Fibroblast of the aortic adventitia (primary cell): ENCODE results near the gene SNORC. TPM values are rescaled to one million over a fixed set of nuclear protein-coding genes. Genes with fewer than 3 reads are reported as not detected.
A peak's percentile ranks its signal among the peaks of the same experiment; 100 is the strongest.

ENCODE experiments used
- DNase-seq: peaks from one replicate; pipeline ENCODE4 v3.0.0-alpha.2; 2010; ENCODE audit warnings: low read depth
- H3K4me3 ChIP-seq: 2 replicates; pipeline ENCODE4 v1.5.1; 2011; ENCODE audit warnings: low read depth, mild to moderate bottlenecking, control low read depth, low read length, moderate library complexity
- total RNA-seq: library from RNA; depleted of rRNA; stranded (reverse); fragments of >200 nt; gene quantifications from 2 replicates; pipeline ENCODE4 v1.2.3, GENCODE V29; 2012; ENCODE audit warnings: low replicate concordance
- TF ChIP-seq, protein P1 (sequence below): IDR thresholded peaks from 2 replicates; pipeline ENCODE4 v1.5.1; 2011; ENCODE audit warnings: mild to moderate bottlenecking, low read length, control low read depth, inconsistent platforms; ENCODE audit not compliant: insufficient read depth

Gene SNORC
- total RNA-seq, 1 donor, result 0.72 TPM

DNA sequence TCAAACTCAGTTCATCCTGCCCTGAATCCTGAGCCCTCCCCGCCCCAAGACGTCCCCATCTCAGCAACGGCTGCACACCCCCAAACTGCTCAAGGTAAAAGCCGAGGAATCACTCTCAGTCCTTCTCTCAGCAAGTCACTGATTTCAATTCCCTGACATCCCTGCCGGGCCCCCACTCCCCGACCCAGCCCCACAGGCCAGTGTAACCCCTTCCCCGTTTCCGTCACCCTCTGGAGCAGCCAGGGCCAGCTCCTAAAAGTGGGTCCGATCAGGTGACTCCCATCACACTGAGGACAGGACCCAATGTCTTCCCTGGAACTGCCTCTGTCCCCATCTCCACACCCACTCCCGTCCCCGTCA is 20.5 kb downstream of the SNORC start:
- no peak for DNase-seq
- TF ChIP-seq, protein P1, sequence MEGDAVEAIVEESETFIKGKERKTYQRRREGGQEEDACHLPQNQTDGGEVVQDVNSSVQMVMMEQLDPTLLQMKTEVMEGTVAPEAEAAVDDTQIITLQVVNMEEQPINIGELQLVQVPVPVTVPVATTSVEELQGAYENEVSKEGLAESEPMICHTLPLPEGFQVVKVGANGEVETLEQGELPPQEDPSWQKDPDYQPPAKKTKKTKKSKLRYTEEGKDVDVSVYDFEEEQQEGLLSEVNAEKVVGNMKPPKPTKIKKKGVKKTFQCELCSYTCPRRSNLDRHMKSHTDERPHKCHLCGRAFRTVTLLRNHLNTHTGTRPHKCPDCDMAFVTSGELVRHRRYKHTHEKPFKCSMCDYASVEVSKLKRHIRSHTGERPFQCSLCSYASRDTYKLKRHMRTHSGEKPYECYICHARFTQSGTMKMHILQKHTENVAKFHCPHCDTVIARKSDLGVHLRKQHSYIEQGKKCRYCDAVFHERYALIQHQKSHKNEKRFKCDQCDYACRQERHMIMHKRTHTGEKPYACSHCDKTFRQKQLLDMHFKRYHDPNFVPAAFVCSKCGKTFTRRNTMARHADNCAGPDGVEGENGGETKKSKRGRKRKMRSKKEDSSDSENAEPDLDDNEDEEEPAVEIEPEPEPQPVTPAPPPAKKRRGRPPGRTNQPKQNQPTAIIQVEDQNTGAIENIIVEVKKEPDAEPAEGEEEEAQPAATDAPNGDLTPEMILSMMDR, result no peak

DNA sequence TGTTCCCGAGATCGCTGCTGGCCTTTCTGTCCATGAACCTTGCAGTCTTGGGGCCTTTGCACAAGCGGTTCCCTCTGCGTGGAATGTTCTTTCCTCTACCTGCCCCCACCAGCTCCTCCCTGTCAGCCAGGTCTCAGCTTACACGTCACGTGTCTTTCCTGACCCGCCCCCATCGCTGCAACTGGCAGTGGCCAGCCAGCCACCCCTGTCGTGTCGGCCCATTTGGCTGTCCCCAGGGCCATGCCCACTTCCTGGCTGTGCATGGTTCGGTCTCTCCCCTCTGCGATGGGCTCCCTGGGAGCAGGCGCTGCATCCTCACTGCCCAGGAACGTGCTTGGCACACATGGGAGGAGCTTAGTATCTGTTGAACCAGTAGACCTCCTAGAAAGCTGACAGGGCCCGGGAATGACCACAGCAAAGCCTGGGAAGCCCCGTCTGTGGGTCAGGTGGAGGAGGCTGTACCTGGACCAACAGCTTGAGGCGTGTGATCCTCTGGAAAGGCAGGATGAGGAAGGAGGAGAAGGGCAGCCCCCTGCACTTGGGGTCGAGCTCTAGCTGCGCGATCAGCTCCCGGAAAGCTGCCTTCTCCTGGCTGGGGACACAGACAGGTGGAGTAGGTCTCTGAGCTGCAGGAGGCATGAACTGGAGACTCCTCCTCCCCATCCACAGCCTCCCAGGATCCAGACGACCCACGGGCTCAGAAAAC is 21.0 kb downstream of the SNORC start:
- TF ChIP-seq, protein P1, result no peak
- no peak for DNase-seq
- H3K4me3 ChIP-seq, result no peak overlapping the region

More for the DNA sequence above, 20.5 kb downstream of the SNORC start:
- no peak overlapping the region for H3K4me3 ChIP-seq

DNA sequence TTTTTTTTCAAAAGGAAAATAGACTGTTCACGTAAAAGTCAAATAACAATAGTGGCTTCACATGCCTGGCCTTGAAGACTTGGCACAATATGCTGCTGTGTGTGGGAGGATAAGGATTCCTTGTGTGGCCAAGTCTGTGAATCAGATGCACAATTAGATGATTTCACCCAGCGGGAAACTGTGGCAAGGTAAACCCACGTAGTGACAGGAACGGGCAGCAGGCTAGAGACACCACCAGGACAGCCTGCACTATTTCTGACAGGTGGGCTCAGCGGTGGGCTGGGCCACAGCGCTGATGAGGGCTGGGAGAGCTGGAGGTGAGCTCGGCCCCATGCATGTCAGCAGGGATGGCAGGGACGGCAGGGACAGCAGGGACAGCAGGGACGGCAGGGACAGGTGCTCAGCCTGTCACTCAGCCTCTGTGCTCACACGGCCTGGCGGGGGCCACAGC is 21.6 kb downstream of the SNORC start:
- TF ChIP-seq, protein P1, result no peak
- DNase-seq, result peak; percentile 83
- no peak overlapping the region for H3K4me3 ChIP-seq

DNA sequence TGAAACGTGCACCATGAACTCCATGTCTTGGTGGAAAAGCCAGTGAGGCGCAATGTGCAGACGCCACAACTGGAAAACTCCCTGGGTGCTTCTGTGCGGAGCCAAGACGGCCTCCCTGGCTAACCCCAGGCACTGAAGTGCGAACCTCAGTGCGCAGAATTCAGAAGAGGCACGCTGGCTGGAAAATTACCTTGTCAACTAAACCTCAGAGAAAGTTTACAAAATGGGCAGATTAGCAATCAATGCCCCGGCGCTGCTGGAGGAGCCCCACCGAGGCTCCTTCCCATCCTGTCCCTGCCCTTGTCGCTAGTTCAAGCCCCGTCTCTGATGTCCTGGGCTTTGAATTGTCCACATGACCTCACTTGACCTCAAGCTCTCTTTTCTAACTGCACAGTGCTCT is 22.2 kb downstream of the SNORC start:
- no peak overlapping the region for H3K4me3 ChIP-seq
- no peak for DNase-seq
- TF ChIP-seq, protein P1, result no peak

DNA sequence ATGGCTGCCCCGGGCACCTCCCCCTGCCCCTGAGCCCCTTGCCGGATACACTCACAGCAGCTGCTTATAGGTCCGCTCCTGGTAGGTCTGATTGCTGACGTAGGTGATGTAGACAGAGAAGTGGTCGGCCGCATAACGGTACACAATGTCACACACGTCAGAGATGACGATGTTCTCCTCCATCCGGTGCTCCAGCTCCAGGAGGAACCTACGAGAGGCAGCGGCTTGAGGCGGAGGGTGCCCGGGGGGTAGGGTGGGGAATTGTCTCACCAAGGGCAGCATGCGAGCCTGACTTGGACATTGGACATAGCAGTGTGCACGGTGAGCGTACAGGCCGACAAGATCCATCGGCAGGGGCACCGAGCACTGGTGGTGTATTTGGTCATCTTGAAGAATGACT is 22.8 kb downstream of the SNORC start:
- TF ChIP-seq, protein P1, result no peak
- DNase-seq, result no peak
- no peak overlapping the region for H3K4me3 ChIP-seq

DNA sequence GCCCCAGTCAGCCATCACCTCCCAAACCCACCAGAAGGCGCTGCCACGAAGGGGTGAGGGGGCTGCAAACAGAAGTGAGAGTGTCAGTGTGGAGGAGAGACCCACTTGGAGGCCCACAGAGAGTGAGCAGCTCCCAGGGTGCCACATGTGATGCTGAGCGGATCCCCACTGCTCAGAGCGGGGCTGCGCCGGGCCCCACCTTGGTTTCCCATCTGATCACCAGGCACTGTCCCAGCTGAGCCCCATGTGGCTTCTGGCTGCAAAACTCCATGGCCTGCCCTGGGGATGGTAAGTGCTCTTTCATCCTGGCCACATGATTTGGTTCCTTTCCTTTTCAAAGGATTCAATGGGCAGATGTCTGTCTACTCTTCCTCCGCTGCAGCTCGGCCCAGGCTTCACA is 23.8 kb downstream of the SNORC start:
- TF ChIP-seq, protein P1, result no peak
- DNase-seq, result no peak
- no peak overlapping the region for H3K4me3 ChIP-seq

DNA sequence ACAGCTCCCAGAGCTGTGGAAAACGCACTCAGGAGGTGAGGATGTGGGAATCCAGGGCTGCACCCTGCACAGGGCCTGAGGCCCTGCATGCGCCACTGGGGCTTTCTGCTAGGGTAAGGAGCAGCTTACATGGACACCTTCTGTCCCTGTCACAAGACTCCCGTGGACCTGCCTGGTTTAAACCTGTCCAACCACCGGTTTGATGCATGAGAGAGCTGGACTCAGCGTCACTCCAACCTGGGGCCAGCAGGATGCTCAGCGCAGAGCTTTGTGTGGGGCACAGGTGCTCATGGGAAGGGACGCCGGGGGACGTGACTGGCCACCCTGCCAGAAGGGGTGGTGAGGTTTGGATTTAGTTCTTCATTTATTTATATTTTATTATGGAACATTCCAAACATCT is 24.2 kb downstream of the SNORC start:
- DNase-seq, result no peak
- TF ChIP-seq, protein P1, result no peak
- H3K4me3 ChIP-seq, result no peak overlapping the region
